Measurements from ENCODE around the gene FHIT.
"Not testable (repeated sequence)": the region's sequence is repeated elsewhere in the genome, so short reads cannot be mapped to it uniquely, and the experiment has no call there.

FHIT gene

DNA sequence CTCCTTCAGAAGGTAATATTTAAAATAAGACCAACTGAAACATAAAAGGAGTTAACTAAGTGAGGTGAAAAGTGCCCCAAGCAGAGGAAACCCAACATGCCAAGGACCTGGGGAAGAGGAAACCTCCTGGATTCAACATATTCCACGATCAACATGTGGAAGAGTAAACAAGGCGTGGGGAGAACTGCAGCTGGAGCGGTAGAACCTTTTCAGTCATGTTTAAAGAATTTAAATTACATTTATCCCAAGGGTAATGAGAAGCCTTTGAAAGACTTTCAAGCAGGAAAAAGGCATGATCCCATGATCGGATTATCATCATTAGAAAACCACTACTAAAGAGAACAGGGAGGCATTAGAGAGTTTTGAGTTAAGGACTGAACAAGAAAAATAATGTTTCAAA, 330.7 kb downstream of the FHIT start:
- no peak for DNase-seq (ENCODE audit: low read depth in 2 of 2)

- DNase-seq (ENCODE audit: low read depth in 2 of 2), result no peak
Observed at GRCh38 chr3:60919296-60919695, 332.0 kb downstream of the FHIT start.

DNA sequence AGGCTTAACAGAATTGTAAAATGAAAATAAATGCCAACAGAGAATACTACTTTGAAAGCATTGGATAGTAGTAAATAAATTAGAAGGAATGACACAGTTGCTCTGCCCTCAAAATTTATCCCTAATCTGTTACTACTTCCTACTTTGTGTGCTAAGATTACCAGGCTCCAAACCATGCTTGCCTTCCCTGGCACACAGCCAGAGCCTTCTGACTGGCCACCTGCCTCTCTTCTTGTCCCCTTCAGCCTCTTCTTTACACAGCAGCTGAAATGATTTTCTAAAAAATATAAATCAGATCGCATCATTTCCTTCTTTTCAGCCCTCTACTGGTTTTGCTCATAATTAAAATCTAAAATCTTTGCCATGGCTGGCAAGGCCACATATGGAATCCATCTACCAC, 334.1 kb downstream of the FHIT start:
- DNase-seq (ENCODE audit: low read depth in 2 of 2), result no peak

GRCh38 chr3:60916546-60916945, 334.7 kb downstream of the FHIT start:
- DNase-seq (ENCODE audit: low read depth in 2 of 2), result no peak

GRCh38 chr3:60913474-60913873, 337.8 kb downstream of the FHIT start:
- DNase-seq (ENCODE audit: low read depth in 2 of 2), result no peak

- no peak for DNase-seq (ENCODE audit: low read depth in 2 of 2)
Observed at GRCh38 chr3:60912876-60913275, 338.4 kb downstream of the FHIT start.

- no peak for DNase-seq (ENCODE audit: low read depth in 2 of 2)
Observed at GRCh38 chr3:60912142-60912541, 339.1 kb downstream of the FHIT start.

- no peak for DNase-seq (ENCODE audit: low read depth in 2 of 2)
Observed at GRCh38 chr3:60909526-60909925, 341.7 kb downstream of the FHIT start.

DNA sequence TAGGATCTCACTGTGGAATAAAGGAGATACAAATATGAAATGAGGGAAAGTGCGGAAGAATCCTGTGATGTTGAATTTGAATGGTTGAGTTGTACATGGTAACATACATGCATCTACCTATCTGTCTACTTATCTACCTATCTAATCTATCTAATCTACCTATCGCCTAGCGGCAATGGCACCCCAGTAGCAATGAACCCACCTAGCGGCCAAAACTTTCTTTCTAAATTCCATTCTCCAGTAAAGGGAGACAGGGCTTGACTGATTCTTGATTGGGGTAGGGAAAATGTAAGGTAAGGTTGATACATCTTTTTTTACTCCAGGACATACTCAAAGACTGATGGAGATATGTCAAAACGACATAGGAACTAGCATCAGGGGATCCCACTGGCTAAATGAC, 345.0 kb downstream of the FHIT start:
- DNase-seq (ENCODE audit: low read depth in 2 of 2), result no peak

GRCh38 chr3:60898321-60898720, 352.9 kb downstream of the FHIT start:
- no peak for DNase-seq (ENCODE audit: low read depth in 2 of 2)

DNA sequence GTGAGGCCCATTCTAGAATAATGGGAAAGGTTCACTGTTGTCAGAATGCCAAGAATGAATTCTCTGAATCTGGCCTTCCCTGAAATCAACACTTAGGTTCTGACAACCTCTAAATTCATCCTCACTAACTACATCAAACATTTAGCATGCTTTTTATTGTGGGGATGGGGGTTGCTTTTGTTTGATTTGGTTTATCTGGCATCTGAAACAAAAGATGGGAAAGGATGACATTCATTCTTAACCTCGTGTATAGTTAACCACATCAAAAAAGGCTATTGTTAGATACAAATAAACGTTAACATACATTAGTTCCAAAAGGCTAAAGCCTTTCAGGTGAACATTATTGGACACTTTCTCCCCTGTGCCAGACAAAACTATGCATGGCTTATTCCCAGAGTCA, 357.3 kb downstream of the FHIT start:
- no peak for DNase-seq (ENCODE audit: low read depth in 2 of 2)

DNA sequence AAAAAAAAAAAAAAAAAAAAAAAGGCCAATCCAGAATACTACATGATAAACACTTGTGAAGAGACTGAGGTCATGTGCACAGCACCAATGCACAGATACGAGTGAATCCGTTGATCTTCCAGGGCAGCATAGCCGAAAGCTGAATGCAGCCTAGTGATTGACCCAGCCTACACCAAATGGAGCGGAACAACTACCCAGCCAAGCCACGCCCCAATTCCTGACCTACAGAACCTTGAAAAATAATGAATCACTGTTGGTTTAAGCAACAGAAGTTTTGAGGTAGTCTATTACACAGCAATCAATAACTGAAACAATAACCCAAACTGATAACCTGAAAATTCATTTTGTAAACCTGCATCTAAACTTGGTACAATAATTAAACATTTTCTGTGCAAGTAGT, 361.0 kb downstream of the FHIT start:
- no peak for DNase-seq (ENCODE audit: low read depth in 2 of 2)

GRCh38 chr3:60888952-60889351, 362.3 kb downstream of the FHIT start:
- not testable (repeated sequence) for DNase-seq (ENCODE audit: low read depth in 2 of 2)

DNA sequence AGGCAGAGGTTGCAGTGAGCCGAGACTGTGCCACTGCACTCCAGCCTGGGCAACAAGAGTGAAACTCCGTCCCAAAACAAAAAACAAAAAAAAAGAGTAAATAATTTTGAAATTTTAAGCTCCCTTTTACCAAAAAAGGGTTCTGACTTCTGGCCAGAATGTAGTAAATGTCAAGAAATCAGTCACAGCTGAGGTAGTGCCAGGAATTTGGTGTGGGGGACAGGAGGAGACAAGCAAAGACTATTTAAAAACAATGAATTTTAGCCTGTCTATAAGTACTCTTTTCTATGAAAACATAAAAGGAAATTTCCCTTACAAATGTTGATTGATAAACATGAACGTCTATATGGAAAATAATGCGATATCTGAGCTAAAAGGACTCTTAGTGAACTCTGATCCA, 363.7 kb downstream of the FHIT start:
- DNase-seq (ENCODE audit: low read depth in 2 of 2), result no peak

GRCh38 chr3:60886518-60886917, 364.7 kb downstream of the FHIT start:
- no peak for DNase-seq (ENCODE audit: low read depth in 2 of 2)

DNA sequence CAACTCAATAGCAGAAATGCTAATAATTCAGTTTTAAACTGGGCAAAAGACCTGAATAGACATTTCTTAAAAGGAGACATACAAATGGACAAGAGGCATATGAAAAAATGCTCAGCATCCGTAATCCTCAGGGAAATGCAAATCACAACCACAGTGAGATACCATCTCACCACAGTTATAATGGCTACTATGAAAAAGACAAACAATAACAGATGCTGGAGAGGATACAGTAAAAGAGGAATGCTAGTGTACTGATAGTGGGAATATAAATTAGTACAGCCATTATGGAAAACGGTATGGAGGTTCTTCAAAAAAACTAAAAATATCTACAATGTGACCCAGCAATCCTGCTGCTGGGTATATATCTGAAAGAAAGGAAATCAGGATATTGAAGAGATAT, 367.2 kb downstream of the FHIT start:
- no peak for DNase-seq (ENCODE audit: low read depth in 2 of 2)

GRCh38 chr3:60877188-60877587, 374.1 kb downstream of the FHIT start:
- DNase-seq (ENCODE audit: low read depth in 2 of 2), result no peak

- DNase-seq (ENCODE audit: low read depth in 2 of 2), result no peak
Observed at GRCh38 chr3:60870396-60870795, 380.9 kb downstream of the FHIT start.

- no peak for DNase-seq (ENCODE audit: low read depth in 2 of 2)
Observed at GRCh38 chr3:60867200-60867599, 384.1 kb downstream of the FHIT start.

DNA sequence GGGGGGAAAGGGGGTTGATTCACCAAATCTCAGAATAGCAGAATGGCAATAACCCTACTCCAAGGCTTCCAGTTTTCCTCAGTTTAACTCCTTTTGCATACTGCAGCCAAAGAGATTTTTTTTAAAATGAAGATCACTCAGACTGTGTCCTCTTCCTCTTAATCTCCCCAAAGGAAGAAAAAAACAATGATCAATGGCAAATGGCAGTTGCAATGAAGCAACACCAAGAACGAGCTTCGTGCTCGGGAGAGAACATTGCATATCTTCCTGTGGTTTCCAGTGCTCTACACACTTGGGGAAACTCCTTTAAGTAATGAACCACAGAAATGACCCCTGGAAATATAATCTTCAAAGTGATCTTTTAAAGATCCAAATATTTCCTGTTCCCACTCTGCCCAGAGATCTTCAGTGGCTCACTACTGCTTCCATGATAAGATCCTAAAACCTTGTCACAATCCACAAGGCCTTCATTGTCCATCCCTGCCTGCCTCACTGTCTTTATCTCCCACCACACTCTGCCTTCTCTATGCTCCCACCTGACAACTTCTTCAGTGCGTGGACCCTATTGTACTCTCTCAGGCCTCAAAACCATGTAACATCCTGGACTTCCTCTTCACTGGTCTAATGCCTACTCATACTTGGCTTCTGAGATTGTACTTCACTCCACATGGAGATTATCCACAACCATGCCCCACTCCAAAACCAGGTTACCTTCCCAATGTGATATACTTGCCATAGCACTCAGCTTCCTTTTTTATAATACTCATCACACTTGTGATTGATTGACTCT, 394.8 kb downstream of the FHIT start:
- DNase-seq (ENCODE audit: low read depth in 2 of 2), result no peak

DNA sequence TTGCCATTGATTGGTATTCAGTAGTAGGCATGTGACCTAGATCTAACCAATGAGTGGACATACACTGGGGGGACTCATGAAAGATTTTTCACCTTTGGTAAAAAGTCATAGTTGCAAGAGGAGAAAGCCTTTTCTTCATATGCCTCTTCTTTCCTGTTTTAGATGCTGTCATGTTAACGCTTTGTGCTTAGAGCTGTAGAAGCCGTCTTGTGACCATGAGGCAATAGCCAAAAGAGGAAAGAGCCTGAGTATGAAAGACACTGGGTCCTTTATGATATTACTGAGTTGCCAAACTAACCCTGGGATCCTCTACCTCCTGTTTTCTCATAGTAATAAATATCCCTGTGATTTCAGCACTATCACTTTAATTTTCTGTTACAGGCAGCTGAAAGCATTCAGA, 396.0 kb downstream of the FHIT start:
- no peak for DNase-seq (ENCODE audit: low read depth in 2 of 2)

DNA sequence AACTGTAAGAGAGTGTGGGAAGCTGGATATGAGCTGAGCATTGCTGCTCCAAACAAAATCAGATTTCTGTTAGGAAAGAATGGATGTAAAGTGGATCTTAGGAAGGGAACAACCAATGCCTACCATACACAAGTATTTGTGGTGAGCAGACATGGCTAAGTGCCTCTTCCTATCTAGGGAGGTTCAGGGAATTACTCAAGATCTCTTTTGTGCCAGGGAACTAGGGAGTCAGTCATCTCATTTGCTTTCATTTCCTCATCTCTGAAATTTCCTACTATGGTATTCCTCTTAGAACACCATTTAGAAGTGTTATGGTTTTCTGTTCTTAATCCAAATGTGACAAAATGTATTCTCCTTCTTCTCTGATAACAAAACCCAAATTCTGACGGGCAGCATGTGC, 396.5 kb downstream of the FHIT start:
- no peak for DNase-seq (ENCODE audit: low read depth in 2 of 2)

DNA sequence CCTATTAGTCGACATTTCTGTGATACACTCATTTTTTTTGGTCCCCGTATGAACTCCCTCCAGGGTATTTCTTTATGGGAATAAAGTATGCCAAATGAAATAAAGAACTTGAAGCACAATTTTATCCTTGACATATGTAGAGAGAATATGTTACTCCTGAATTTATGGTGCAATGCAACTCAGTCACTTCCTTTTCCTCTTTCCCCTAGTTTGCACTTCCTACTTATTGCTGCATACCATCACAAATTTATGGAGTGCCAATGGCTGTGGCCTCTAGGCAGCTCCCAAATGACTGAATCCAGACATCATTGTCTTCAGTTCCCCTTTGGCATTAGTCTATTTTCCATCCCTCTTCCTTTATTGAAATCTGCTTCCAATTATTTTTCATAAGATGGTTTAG, 403.5 kb downstream of the FHIT start:
- DNase-seq (ENCODE audit: low read depth in 2 of 2), result no peak

- no peak for DNase-seq (ENCODE audit: low read depth in 2 of 2)
Observed at GRCh38 chr3:60844256-60844655, 407.0 kb downstream of the FHIT start.

Measured in stimulated activated CD4-positive, alpha-beta T cell treated with anti-CD3 and anti-CD28 coated beads, Interleukin-12 subunit alpha, Interleukin-12 subunit beta, amount 100 ng/mL, for 24 hours (primary cell).